ENCODE measurements around the gene ZNF469.

DNA sequence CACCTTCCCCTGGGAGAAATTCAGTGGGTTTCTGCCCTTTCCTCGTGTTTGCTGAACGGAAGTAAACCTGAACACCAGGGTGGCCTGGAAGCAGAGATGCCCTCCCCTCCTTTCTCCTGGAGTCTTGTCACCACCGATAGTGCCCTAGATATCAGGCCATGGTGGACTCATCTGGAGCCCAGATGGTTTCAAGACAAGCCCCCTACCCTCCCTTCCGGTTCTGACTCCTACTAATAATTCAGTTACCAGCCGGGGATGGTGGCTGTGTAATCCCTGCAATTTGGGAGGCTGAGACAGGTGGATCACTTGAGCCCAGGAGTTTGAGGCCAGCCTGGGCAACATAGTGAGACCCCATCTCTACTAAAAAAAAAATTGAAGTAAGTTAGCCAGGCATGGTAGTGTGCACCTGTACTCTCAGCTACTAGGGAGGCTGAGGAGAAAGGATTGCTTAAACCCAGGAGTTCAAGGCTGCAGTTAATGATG is 2.4 kb downstream of the ZNF469 start:
- TF ChIP-seq, protein P1, sequence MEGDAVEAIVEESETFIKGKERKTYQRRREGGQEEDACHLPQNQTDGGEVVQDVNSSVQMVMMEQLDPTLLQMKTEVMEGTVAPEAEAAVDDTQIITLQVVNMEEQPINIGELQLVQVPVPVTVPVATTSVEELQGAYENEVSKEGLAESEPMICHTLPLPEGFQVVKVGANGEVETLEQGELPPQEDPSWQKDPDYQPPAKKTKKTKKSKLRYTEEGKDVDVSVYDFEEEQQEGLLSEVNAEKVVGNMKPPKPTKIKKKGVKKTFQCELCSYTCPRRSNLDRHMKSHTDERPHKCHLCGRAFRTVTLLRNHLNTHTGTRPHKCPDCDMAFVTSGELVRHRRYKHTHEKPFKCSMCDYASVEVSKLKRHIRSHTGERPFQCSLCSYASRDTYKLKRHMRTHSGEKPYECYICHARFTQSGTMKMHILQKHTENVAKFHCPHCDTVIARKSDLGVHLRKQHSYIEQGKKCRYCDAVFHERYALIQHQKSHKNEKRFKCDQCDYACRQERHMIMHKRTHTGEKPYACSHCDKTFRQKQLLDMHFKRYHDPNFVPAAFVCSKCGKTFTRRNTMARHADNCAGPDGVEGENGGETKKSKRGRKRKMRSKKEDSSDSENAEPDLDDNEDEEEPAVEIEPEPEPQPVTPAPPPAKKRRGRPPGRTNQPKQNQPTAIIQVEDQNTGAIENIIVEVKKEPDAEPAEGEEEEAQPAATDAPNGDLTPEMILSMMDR (IDR thresholded peaks at IDR 0.05): no peak
- TF ChIP-seq EP300 (IDR thresholded peaks at IDR 0.05): no peak
- TF ChIP-seq POLR2A (IDR thresholded peaks at IDR 0.05): no peak
